Activated CD4-positive, alpha-beta T cell treated with anti-CD3 and anti-CD28 coated beads for 4 hours (primary cell): Measurements from ENCODE around the gene SLC6A6.

Experiments
- DNase-seq, 2 donors: peaks; one replicate each; pipeline ENCODE4 v3.0.0-alpha.2; 2020

SLC6A6 gene

GRCh38 chr3:14532691-14533456 is 130.5 kb downstream of the SLC6A6 start:
- no peak for DNase-seq

DNA sequence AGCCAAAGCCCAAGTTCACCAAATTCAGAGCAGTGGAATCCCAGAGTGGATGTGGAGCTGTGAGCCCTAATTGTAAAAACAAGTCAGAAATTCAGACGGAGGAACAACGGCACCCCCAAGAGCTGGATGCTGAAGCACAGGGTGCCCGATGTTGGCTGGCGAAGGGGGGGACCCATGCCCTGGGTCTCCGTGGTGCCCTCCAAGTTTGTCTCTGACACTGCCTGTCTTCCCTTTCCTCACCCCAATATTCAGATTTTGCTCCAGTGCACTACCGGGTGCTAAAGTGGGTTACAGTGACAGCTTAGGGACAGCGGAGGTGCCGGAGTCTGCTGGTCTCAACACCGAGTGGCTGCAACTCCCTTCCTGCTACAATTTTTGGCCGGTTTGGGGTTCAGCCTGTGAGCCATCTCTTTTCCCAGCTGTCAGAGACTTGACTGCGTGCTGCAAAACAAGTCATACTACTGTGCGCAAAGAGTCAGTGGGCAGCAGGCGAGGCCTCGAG is 131.1 kb downstream of the SLC6A6 start:
- no peak for DNase-seq

GRCh38 chr3:14534516-14535191 is 132.2 kb downstream of the SLC6A6 start:
- no peak for DNase-seq

- DNase-seq = no peak
These were observed 133.2 kb downstream of the SLC6A6 start for GRCh38 chr3:14535616-14536015.

- DNase-seq = no peak
These were observed 133.8 kb downstream of the SLC6A6 start for GRCh38 chr3:14536055-14536815.

GRCh38 chr3:14536837-14537589 is 134.6 kb downstream of the SLC6A6 start:
- DNase-seq = no peak

DNA sequence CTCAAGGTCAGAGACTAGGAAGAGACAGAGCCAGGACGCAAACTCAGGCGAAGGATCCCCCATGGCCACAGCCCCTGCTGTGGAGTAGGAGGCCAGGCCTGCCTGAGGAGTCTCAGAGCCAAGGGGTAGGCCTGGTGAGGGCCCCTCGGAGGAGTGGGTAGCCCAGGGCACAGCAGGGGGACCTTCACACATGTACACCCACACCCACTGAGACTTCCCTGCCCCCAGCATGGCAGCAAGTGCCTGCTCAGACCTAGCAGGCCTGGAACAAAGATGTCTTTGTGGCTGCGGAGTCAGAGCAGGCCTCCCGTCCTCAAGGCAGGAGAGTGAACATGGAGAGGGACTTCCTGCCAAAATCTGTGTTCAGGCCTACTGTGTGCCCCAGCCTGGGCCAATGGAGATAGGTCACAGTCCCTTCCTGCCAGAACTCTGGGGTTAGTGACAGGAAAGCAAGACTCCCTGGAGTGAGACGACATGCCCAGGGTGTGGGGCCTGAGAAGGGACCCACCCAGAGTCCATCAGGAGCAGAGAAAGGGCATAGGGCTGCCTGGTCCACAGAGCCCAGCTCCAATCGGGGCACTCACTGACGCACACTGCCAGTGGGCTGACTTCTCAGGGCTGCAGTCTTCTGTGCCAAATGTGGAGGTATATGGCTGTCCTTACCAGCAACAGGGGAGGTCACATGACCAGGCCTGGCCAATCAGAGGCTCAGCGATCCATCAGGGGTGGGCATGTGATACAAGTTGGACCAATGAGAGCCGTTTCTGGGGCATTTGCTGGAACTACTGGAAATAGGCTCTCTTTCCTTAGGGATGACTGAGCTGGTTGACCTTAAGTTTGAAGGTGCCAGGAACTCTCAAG is 135.4 kb downstream of the SLC6A6 start:
- no peak for DNase-seq

DNA sequence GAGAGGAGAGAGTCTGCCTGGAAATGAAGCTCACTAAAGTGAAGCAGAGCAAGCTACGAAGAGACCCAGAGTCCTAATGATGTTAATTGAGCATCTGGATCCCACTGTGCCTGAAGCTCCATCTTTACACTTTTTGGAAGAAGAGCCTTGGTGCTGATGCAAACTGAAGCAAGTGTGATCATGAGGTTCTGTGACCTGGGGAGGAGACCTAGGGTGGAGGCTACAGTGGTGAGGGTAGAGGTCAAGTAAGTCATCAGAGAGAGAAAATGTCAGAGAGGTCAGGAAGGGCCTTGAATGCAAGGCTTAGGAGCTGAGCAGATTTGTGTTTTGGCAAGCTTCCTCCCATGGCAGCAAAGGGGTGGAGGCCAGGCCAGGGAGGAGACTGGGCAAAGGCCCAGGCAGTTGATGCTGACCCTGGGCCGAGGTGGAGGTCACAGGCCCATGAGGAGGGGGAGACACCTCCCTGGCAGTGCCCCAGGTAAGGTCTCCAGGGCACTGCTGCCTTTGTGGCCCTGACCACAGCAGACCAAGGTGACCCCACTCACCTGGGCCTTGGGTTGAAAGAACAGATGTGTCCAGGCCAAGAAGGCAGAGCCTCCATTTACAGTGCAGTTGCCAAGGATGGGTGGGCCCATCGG is 136.2 kb downstream of the SLC6A6 start:
- DNase-seq = no peak
